Subcutaneous adipose tissue (tissue), 4 donors: ENCODE data around the gene RDH14. TPM values are rescaled to one million over a fixed set of nuclear protein-coding genes. Genes with fewer than 3 reads are reported as not detected.

Experiments used
- total RNA-seq, 4 donors: library from RNA; depleted of rRNA; stranded (reverse); fragments of >200 nt; gene quantifications; one replicate each; pipeline ENCODE4 v1.1.0, GENCODE V29; 2016
- TF ChIP-seq, protein P1 (sequence below): fragments of 450-650 bp; IDR thresholded peaks from one replicate; pipeline ENCODE4 v1.5.1; 2016; ENCODE audit warnings: low read depth, mild to moderate bottlenecking, control low read depth, antibody characterized with exemption, moderate library complexity

Gene RDH14
- total RNA-seq, 4 donors from 2014 or later = 22.2 to 36.1 (median 29.5) TPM

DNA sequence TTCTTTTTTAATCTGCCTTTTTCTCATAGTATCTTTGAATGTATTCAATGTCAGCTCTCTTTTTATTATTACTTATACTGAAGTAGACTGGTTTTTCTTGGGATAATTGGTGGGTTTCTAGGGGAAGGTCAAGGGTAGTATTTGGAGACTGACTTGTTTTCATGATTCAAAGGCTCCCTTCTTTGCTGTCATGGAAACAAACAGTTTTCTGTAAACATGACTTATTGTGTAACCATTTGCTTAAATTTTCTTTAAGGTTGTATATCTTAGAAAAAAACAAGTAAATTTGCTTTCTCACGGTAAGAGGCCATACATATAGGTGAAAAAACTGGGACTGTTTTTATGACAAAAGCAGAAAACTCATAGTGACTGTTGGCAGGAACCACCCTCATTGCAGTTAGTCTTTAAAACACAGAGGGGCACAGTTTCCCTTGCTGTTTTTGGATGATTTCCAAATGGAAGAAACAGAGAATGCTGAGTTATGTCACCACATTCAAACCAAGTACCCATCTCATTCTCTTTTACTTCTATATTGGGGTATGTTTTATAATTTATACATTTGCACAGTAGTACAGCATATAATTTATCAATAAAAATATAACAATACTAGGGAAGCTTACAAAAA is 5.8 kb upstream of the RDH14 start:
- TF ChIP-seq, protein P1, sequence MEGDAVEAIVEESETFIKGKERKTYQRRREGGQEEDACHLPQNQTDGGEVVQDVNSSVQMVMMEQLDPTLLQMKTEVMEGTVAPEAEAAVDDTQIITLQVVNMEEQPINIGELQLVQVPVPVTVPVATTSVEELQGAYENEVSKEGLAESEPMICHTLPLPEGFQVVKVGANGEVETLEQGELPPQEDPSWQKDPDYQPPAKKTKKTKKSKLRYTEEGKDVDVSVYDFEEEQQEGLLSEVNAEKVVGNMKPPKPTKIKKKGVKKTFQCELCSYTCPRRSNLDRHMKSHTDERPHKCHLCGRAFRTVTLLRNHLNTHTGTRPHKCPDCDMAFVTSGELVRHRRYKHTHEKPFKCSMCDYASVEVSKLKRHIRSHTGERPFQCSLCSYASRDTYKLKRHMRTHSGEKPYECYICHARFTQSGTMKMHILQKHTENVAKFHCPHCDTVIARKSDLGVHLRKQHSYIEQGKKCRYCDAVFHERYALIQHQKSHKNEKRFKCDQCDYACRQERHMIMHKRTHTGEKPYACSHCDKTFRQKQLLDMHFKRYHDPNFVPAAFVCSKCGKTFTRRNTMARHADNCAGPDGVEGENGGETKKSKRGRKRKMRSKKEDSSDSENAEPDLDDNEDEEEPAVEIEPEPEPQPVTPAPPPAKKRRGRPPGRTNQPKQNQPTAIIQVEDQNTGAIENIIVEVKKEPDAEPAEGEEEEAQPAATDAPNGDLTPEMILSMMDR = no peak

DNA sequence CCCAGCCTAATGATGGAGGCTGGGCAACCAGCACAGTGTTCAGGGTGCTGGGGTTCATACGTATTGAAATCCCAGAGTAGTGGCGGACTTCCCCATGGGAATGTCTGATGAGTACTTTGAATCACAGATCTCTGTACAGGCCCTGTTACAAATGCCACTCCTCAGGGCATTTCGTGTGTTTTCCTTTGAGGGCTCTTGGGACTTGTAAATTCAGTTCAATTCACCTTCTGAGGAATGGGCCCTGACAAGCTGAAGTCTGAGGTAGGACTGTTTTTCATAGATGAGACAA is 288 bp upstream of the RDH14 start:
- TF ChIP-seq, protein P1 = no peak

DNA sequence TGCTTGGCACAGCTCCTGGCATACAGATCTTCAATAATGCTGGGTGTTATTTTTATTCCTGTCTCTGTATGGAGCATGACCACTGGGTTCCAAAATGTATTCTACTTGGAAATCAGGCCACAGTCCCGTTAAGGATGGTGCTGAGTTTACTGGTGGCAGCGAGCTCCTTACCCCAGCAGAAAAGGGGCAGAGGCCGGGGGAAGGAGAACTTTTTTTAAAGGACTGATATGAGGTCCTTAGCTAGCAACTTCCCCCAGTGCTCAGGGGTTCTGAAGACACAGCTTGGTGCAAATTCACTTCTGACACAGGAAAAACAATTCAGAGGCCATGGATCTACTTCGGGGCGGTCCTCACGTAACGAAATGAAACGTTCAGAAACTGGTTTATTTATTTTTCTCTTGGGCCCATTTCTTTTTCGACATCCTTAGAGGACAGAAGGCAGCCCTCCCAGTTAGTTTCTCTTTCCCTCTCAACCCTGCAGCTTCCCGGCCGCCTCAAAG is 872 bp downstream of the RDH14 start:
- TF ChIP-seq, protein P1 = no peak

DNA sequence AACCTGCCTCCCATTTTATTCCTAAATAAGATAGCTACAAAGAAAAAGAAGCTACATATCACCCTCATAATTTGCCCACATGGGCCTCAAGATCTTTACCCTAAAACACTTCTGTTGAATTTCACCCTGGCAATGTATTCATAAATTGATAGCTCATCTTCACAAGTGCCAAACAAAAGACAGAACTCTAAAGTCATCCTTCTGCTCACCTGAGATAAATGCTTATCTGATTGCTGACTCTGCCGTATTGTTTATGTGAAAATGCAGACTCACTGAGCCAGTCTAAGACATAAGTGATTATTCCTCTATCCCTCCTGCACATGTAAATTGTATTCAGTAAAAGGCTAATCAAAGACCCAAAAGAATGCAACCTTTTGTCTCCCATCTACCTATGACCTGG is 2.0 kb downstream of the RDH14 start:
- TF ChIP-seq, protein P1 = no peak

DNA sequence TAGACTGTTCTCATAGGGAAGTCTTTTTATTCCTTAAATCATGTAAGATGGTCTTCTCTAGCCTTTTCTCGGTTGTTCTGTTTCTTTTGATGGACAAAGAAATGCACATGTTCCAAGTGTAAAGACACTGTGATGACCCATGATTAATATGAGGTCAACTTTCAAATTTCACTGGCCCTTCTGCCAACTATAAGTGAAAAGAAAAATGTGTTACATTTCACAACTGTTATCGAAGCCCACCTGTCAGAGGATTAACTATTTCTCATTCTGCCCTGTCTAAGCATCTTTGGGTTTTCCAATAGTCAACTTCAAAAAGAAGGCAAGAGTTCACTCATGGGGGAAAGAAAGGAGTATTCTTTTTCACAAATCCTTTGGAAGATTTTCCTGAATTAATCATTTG is 3.3 kb downstream of the RDH14 start:
- TF ChIP-seq, protein P1 = no peak

DNA sequence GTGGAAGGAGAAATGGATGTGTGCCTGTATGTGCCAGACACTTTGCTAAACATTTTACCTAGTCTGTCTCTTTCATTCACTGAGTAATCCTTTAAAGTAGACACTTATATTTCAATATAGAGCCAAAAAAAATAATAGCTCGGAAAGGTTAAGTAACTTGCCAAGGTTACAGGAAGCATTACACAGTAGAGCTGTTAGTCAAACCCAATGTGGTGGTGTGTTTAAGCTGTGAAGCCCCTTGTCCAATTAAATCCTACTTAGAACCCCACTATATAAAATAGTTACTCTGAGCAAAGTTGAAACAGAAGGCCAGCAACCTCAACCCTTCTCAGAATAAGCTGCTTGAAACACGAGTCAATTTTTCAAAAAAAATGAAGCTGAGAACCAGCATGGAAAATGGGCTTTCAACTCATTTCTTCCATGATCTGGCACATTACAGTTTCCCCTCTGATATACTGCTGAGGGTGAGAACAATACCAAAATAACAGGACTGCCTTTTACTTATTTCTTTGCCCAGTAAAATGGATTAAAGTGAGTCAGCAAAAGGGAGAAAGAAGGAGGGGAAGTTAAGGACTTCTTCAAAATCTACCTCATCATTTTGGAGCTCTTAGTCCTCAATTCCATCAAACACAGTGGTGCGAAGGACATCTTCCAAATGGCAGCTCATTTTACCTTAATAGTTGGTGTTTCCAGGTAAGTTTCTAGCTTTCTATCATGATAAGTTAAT is 7.9 kb downstream of the RDH14 start:
- TF ChIP-seq, protein P1 = no peak

DNA sequence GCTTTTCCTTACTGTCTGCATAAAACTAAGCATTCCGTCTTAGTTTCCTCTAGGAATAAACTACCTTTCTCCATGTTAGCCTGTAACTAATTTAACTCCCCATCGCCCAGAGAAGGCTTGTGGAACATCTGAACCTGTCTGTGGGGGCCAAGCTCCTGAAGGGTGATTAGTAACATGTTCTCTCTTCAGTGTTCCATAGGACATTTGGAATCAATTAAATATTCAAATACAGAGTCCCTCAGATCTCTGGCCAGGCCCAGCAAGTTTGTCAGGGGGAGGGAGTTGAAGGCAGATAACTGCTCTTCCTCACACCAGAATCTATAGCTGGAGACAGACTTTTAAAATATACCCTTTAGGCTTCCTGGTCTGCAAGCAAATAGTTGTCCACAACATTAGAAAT is 8.8 kb downstream of the RDH14 start:
- TF ChIP-seq, protein P1 = no peak
